Colonic mucosa (tissue), 4 donors: ENCODE measurements around the gene PGM5. TPM values are rescaled to one million over a fixed set of nuclear protein-coding genes. Genes with fewer than 3 reads are reported as not detected.

Experiments used
- DNase-seq: peaks from one replicate; pipeline ENCODE4 v3.0.0-alpha.2; 2020
- H3K27ac ChIP-seq: fragments of 200-600 bp; one replicate; pipeline ENCODE4 v1.8.0; 2021
- H3K27me3 ChIP-seq: fragments of 200-600 bp; one replicate; pipeline ENCODE4 v1.8.0; 2021
- H3K36me3 ChIP-seq: fragments of 200-600 bp; one replicate; pipeline ENCODE4 v1.8.0; 2021
- H3K4me1 ChIP-seq: fragments of 200-600 bp; one replicate; pipeline ENCODE4 v1.8.0; 2021; ENCODE audit warnings: mild to moderate bottlenecking
- H3K4me3 ChIP-seq: fragments of 200-600 bp; one replicate; pipeline ENCODE4 v1.8.0; 2021
- H3K9ac ChIP-seq, 2 donors: one replicate each; pipeline ENCODE4 v1.7.0; 2013; ENCODE audit warnings: control low read depth in 2 of 2, low read depth in 2 of 2, low read length in 2 of 2
- H3K9me3 ChIP-seq: fragments of 200-600 bp; one replicate; pipeline ENCODE4 v1.8.0; 2021
- CTCF ChIP-seq: fragments of 200-600 bp; IDR thresholded peaks from one replicate; pipeline ENCODE4 v1.8.0; 2022; ENCODE audit warnings: antibody characterized with exemption, mild to moderate bottlenecking
- intact Hi-C: fragments of 100-400 bp; cut with DNase I; formaldehyde crosslinking; loops from one replicate; pipeline ENCODE4 v1.14.1; 2022
- total RNA-seq, 2 donors: library from RNA; stranded (reverse); fragmentation: NEBNext Ultra II Directional in 1 of 2; extraction: Animal tissue kit (Norgen Biotek cat#: 25700) in 1 of 2; gene quantifications; one replicate each; pipeline ENCODE4 v1.2.1, GENCODE V29; 2021
- donor health status: healthy.
- donor health status: DM: no; HTN: no; CAD: no.
- donor health status: DM: no; HTN: no; CAD: no.

Gene PGM5
- total RNA-seq, 2 donors from 2014 or later, result 7.7 to 48.6 TPM

- H3K9me3 ChIP-seq, result no peaks in the 10 kb centered on the region
- H3K27me3 ChIP-seq, result no peaks in the 10 kb centered on the region
- H3K27ac ChIP-seq, result no peak overlapping the region
- H3K9ac ChIP-seq, result no peak overlapping the region
- intact Hi-C loops, result loop anchor here (5.0 kb wide), 1 partner anchor 55 kb away; no protein-coding TSS in a partner anchor
- no peaks in the 10 kb centered on the region for H3K4me1 ChIP-seq
- no peak overlapping the region for H3K4me3 ChIP-seq
- no peak for TF ChIP-seq CTCF
- H3K36me3 ChIP-seq, result no peaks in the 10 kb centered on the region
- no peak for DNase-seq
Observed at GRCh38 chr9:68567565-68567964, 211.2 kb downstream of the PGM5 start.

GRCh38 chr9:68574150-68574549 lies 217.7 kb downstream of the PGM5 start:
- no peak for TF ChIP-seq CTCF
- Histone ChIP-seq H3K4me1 (no peaks in the 10 kb centered on the region), H3K9ac (no peak overlapping the region), H3K36me3 (no peaks in the 10 kb centered on the region), H3K4me3 (no peak overlapping the region), H3K27ac (no peak overlapping the region), H3K27me3 (no peaks in the 10 kb centered on the region), H3K9me3 (no peaks in the 10 kb centered on the region)
- intact Hi-C loops, result no loop called here
- no peak for DNase-seq

GRCh38 chr9:68575817-68576216 lies 219.4 kb downstream of the PGM5 start:
- Histone ChIP-seq H3K27ac (no peak overlapping the region), H3K4me3 (no peak overlapping the region), H3K4me1 (no peaks in the 10 kb centered on the region), H3K36me3 (no peaks in the 10 kb centered on the region), H3K27me3 (no peaks in the 10 kb centered on the region), H3K9me3 (no peaks in the 10 kb centered on the region), H3K9ac (no peak overlapping the region)
- no peak for TF ChIP-seq CTCF
- intact Hi-C loops, result no loop called here
- no peak for DNase-seq

- Histone ChIP-seq H3K27me3 (no peaks in the 10 kb centered on the region), H3K9me3 (no peaks in the 10 kb centered on the region), H3K4me3 (no peak overlapping the region), H3K4me1 (no peaks in the 10 kb centered on the region), H3K36me3 (no peaks in the 10 kb centered on the region), H3K27ac (no peak overlapping the region), H3K9ac (no peak overlapping the region)
- DNase-seq, result no peak
- no peak for TF ChIP-seq CTCF
- intact Hi-C loops, result no loop called here
Observed at GRCh38 chr9:68577774-68578591, 221.6 kb downstream of the PGM5 start.

Other genes with a start within 250 kb of the PGM5 start
- gene ZNG1C, start 114.6 kb upstream of the PGM5 start, total RNA-seq, result 10 to 100 TPM; 22.5 to 29.6 TPM
- gene FOXD4L3, start 53.7 kb upstream of the PGM5 start, total RNA-seq, result not detected
- not detected for gene TMEM252, start 184.3 kb downstream of the PGM5 start, total RNA-seq